Parathyroid adenoma (tissue), 2 donors: ENCODE results near the gene PRR13.
"Not testable (repeated sequence)": the region's sequence is repeated elsewhere in the genome, so short reads cannot be mapped to it uniquely, and the experiment has no call there.

ENCODE experiments used
- H2AFZ ChIP-seq: fragments of 300-600 bp; sonication (generic); one replicate; pipeline ENCODE4 v1.7.0; 2017; ENCODE audit warnings: antibody characterized with exemption, mild to moderate bottlenecking
- H3K27ac ChIP-seq: fragments of 300-600 bp; sonication (generic); one replicate; pipeline ENCODE4 v1.7.0; 2017
- H3K27me3 ChIP-seq: fragments of 300-600 bp; sonication (generic); one replicate; pipeline ENCODE4 v1.7.0; 2017; ENCODE audit warnings: low read length; ENCODE audit not compliant: control insufficient read depth, insufficient read depth
- H3K36me3 ChIP-seq: fragments of 300-600 bp; sonication (generic); one replicate; pipeline ENCODE4 v1.7.0; 2017; ENCODE audit warnings: low read length; ENCODE audit not compliant: control insufficient read depth, insufficient read depth
- H3K4me1 ChIP-seq: fragments of 300-600 bp; sonication (generic); one replicate; pipeline ENCODE4 v1.7.0; 2017; ENCODE audit warnings: control low read depth
- H3K4me2 ChIP-seq: fragments of 300-600 bp; sonication (generic); one replicate; pipeline ENCODE4 v1.7.0; 2017; ENCODE audit warnings: low read length
- H3K4me3 ChIP-seq: fragments of 300-600 bp; sonication (generic); one replicate; pipeline ENCODE4 v1.7.0; 2017; ENCODE audit warnings: low read depth, low read length
- H3K79me2 ChIP-seq: fragments of 300-600 bp; sonication (generic); one replicate; pipeline ENCODE4 v1.7.0; 2017; ENCODE audit warnings: control low read depth
- H3K9ac ChIP-seq: fragments of 300-600 bp; sonication (generic); one replicate; pipeline ENCODE4 v1.7.0; 2017; ENCODE audit warnings: mild to moderate bottlenecking
- H3K9me3 ChIP-seq: fragments of 300-600 bp; sonication (generic); one replicate; pipeline ENCODE4 v1.7.0; 2017; ENCODE audit warnings: low read length; ENCODE audit not compliant: control insufficient read depth
- TF ChIP-seq, protein P1 (sequence below): fragments of 300-600 bp; sonication (generic); IDR thresholded peaks from one replicate; pipeline ENCODE4 v1.7.0; 2017; ENCODE audit warnings: antibody characterized with exemption, mild to moderate bottlenecking
- donor health status: primary hyperparathyroidism.

The PRR13 gene

GRCh38 chr12:53443955-53444354 is 2.4 kb downstream of the PRR13 start:
- no peaks in the 10 kb centered on the region for H3K9me3 ChIP-seq
- no peaks in the 10 kb centered on the region for H3K79me2 ChIP-seq
- H2AFZ ChIP-seq = no peak overlapping the region
- no peak overlapping the region for H3K27ac ChIP-seq
- H3K4me2 ChIP-seq = no peak overlapping the region
- H3K4me1 ChIP-seq = peaks cover 3% of the 10 kb centered on the region
- H3K27me3 ChIP-seq = no peaks in the 10 kb centered on the region
- H3K4me3 ChIP-seq = no peak overlapping the region
- H3K36me3 ChIP-seq = no peaks in the 10 kb centered on the region
- H3K9ac ChIP-seq = no peak overlapping the region
- TF ChIP-seq, protein P1, sequence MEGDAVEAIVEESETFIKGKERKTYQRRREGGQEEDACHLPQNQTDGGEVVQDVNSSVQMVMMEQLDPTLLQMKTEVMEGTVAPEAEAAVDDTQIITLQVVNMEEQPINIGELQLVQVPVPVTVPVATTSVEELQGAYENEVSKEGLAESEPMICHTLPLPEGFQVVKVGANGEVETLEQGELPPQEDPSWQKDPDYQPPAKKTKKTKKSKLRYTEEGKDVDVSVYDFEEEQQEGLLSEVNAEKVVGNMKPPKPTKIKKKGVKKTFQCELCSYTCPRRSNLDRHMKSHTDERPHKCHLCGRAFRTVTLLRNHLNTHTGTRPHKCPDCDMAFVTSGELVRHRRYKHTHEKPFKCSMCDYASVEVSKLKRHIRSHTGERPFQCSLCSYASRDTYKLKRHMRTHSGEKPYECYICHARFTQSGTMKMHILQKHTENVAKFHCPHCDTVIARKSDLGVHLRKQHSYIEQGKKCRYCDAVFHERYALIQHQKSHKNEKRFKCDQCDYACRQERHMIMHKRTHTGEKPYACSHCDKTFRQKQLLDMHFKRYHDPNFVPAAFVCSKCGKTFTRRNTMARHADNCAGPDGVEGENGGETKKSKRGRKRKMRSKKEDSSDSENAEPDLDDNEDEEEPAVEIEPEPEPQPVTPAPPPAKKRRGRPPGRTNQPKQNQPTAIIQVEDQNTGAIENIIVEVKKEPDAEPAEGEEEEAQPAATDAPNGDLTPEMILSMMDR = no peak

GRCh38 chr12:53444593-53445325 is 3.2 kb downstream of the PRR13 start:
- not testable (repeated sequence) for H3K79me2 ChIP-seq, H3K4me2 ChIP-seq, H3K4me1 ChIP-seq, H2AFZ ChIP-seq, H3K27ac ChIP-seq, H3K9ac ChIP-seq, H3K27me3 ChIP-seq, H3K36me3 ChIP-seq, H3K9me3 ChIP-seq, H3K4me3 ChIP-seq

GRCh38 chr12:53450936-53451335 is 9.4 kb downstream of the PRR13 start:
- peaks cover 31% of the 10 kb centered on the region for H3K79me2 ChIP-seq
- TF ChIP-seq, protein P1 = no peak
- no peak overlapping the region for H3K4me2 ChIP-seq
- H3K9me3 ChIP-seq = no peaks in the 10 kb centered on the region
- H3K36me3 ChIP-seq = no peaks in the 10 kb centered on the region
- H3K4me1 ChIP-seq = peaks cover 17% of the 10 kb centered on the region
- no peak overlapping the region for H3K27ac ChIP-seq
- no peak overlapping the region for H3K9ac ChIP-seq
- H3K4me3 ChIP-seq = no peak overlapping the region
- H3K27me3 ChIP-seq = no peaks in the 10 kb centered on the region
- H2AFZ ChIP-seq = no peak overlapping the region

DNA sequence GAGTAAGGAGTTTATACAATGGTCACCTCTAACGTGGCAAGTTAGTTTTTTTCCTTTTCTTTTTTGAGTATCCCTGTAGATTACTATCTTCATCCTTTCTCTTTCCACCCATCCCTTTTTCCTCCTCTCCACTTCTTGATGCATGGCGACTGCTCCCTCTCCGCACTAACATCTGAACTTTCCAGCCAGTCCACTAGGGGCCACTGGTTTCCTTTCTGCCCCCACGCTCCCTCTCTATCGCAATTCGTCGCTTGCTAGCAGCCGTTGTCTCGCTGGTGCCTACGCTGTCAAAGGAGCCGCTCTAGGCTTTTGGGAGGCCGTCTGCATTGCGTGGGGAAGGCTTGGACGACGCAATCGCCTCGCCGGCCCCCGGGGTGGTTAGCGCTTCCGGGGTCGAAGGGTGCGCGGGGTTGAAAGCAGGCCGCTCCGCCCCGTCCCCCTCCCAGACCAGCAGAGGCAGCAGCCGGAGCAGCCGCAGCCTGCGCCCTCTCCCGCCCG is 10.2 kb downstream of the PRR13 start, which contains the start of gene PCBP2:
Gene PCBP2, plus strand, starts transcription at position 442 of the 498 bp plus-strand sequence. CDS start 2,699 bp downstream, outside the sequence.
- H3K27me3 ChIP-seq = no peaks in the 10 kb centered on the region
- peak within 1 kb of the TSS; percentile 42 for H3K4me2 ChIP-seq
- TF ChIP-seq, protein P1 = peak; percentile 91
- H3K27ac ChIP-seq = peak within 1 kb of the TSS; percentile 95
- H3K4me1 ChIP-seq = peaks cover 17% of the 10 kb centered on the region
- peak within 1 kb of the TSS; percentile 92 for H3K4me3 ChIP-seq
- H3K36me3 ChIP-seq = no peaks in the 10 kb centered on the region
- H2AFZ ChIP-seq = peak within 1 kb of the TSS; percentile 53
- peaks cover 32% of the 10 kb centered on the region for H3K79me2 ChIP-seq
- no peaks in the 10 kb centered on the region for H3K9me3 ChIP-seq
- peak within 1 kb of the TSS; percentile 92 for H3K9ac ChIP-seq

GRCh38 chr12:53452159-53453077 is 10.9 kb downstream of the PRR13 start:
- Histone ChIP-seq H3K79me2 (peaks cover 34% of the 10 kb centered on the region), H3K9me3 (no peaks in the 10 kb centered on the region), H3K4me1 (peaks cover 17% of the 10 kb centered on the region), H3K4me3 (peak overlapping the region; percentile 92), H3K36me3 (no peaks in the 10 kb centered on the region), H3K27me3 (no peaks in the 10 kb centered on the region), H2AFZ (peak overlapping the region; percentile 53), H3K4me2 (peak overlapping the region; percentile 42), H3K9ac (peak overlapping the region; percentile 92), H3K27ac (peak overlapping the region; percentile 95)
- TF ChIP-seq, protein P1 = peak; percentile 51
